Muscle layer of colon (tissue), 2 donors: ENCODE data around the gene MDH2.
A peak's percentile ranks its signal among the peaks of the same experiment; 100 is the strongest.

ENCODE experiments used
- H3K27ac ChIP-seq: one replicate; pipeline ENCODE4 v1.7.0; 2013; ENCODE audit warnings: low read depth, mild to moderate bottlenecking, low read length, moderate library complexity
- H3K27me3 ChIP-seq, 2 donors: one replicate each; pipeline ENCODE4 v1.7.0; 2013; ENCODE audit warnings: low read length in 2 of 2, mild to moderate bottlenecking in 2 of 2; ENCODE audit not compliant: insufficient read depth in 2 of 2, control insufficient read depth in 1 of 2
- H3K36me3 ChIP-seq: one replicate; pipeline ENCODE4 v1.7.0; 2013; ENCODE audit warnings: mild to moderate bottlenecking, low read length; ENCODE audit not compliant: insufficient read depth
- H3K4me1 ChIP-seq: one replicate; pipeline ENCODE4 v1.7.0; 2013; ENCODE audit warnings: mild to moderate bottlenecking, low read length; ENCODE audit not compliant: insufficient read depth
- H3K4me3 ChIP-seq, 2 donors: one replicate each; pipeline ENCODE4 v1.7.0; 2013; ENCODE audit warnings: low read length in 2 of 2, low read depth in 1 of 2, mild to moderate bottlenecking in 1 of 2, moderate library complexity in 1 of 2
- H3K9ac ChIP-seq: one replicate; pipeline ENCODE4 v1.7.0; 2013; ENCODE audit warnings: low read length
- H3K9me3 ChIP-seq: one replicate; pipeline ENCODE4 v1.7.0; 2013; ENCODE audit warnings: mild to moderate bottlenecking, low read length
- donor health status: abdominal sarcoma.
- donor health status: Adenocarcinoma of cecum.

Gene MDH2

DNA sequence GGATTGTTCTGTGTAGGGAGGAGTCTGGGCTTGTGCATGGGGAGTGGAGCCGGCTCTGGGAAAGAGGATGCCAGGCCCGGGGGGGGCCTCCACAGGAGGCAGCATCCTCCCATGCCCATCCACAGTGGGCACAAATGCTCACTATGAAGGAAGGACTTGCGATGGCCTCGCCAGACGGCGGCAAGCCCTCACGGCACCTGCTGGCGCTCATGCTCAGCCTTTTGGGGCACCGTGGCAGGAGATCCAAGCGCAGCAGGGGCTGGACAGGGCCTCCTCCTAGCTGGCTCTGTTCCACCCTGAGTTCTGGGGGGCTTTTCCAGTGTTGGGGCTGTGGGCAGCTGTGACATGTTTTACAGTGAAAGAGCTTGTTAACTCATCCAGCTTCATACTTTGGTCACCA is 15.2 kb downstream of the MDH2 start:
- H3K36me3 ChIP-seq: peaks cover 93% of the 10 kb centered on the region
- no peaks in the 10 kb centered on the region for H3K4me1 ChIP-seq
- no peaks in the 10 kb centered on the region for H3K27me3 ChIP-seq
- H3K27ac ChIP-seq: no peak overlapping the region
- no peak overlapping the region for H3K4me3 ChIP-seq
- no peaks in the 10 kb centered on the region for H3K9me3 ChIP-seq
- no peak overlapping the region for H3K9ac ChIP-seq

DNA sequence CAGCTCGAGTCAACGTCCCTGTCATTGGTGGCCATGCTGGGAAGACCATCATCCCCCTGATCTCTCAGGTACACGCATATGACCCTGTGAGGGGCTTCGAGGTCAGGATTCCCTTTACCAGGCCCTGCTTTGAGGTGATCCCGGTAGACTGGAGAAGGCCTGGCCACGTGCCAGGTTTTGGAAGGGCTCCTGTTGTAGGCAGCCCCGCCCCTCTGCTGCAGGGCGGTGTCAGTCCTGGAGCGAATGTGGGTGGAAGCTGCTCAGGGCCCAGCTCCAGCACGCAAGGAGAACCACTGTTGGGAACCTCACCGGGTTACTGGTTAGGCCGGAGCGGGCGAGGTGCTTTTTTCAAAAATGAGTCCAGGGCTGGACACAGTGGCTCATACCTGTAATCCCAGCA is 15.6 kb downstream of the MDH2 start:
- Histone ChIP-seq H3K27ac (no peak overlapping the region), H3K4me3 (no peak overlapping the region), H3K27me3 (no peaks in the 10 kb centered on the region), H3K4me1 (no peaks in the 10 kb centered on the region), H3K9me3 (no peaks in the 10 kb centered on the region), H3K9ac (no peak overlapping the region), H3K36me3 (peaks cover 89% of the 10 kb centered on the region)

DNA sequence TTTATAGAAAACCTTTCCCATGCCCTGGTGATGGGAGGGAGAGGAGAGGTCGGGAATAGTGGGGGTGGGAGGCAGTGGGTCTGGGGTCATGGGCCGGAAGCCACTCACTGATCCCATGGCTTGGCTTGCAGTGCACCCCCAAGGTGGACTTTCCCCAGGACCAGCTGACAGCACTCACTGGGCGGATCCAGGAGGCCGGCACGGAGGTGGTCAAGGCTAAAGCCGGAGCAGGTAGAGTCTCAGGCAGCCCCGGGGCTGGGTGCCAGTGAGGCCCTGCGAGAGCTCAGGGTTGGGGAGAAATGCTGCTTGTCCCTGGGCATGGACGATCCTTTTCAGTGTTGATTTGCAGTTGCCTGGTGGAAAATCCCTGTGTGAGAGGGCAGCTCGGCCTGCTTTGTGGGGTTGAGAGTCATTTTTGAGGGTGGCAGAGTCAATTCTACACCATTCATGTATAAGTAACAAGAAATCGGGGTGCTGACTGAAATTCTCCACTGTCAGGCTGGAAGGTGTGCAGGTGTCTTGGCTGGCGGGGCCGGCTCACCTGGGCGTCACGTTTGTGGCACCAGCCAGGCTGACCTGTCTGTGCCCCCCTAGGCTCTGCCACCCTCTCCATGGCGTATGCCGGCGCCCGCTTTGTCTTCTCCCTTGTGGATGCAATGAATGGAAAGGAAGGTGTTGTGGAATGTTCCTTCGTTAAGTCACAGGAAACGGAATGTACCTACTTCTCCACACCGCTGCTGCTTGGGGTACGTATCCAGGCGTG is 16.5 kb downstream of the MDH2 start:
- H3K36me3 ChIP-seq: peaks cover 80% of the 10 kb centered on the region

DNA sequence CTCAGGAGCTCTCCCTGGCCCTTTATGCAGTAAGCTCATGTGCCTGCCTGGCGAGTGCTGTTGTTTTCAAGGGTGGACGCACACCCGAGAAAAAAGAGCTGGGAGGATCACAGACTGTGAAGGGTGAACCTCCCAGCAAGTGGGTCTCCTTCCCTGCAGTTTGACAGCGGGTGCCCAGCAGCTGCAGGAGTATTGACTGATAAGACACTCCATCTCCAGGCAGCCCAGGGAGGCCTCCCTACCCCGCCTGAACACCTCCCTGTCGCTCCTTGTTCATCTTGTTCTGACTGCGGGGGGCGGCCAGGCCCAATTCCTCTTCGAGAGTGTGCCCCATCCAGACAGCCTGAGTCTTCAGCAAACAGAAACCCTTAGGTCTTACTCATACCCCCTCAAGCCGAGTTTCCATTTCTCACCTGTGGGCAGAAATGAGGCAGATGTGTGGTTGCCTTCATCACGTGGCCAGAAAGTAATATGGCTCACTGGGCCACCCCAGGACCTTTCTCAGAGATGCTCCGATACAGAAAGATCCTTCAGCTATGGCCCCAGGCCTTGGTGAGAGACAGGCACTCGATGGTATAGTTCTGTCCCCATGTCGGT is 17.2 kb downstream of the MDH2 start:
- H3K9ac ChIP-seq: no peak overlapping the region
- no peaks in the 10 kb centered on the region for H3K9me3 ChIP-seq
- peaks cover 13% of the 10 kb centered on the region for H3K4me1 ChIP-seq
- H3K36me3 ChIP-seq: peaks cover 73% of the 10 kb centered on the region
- no peak overlapping the region for H3K4me3 ChIP-seq
- no peak overlapping the region for H3K27ac ChIP-seq
- no peaks in the 10 kb centered on the region for H3K27me3 ChIP-seq

More for the DNA sequence above, 16.5 kb downstream of the MDH2 start:
- H3K9ac ChIP-seq: no peak overlapping the region
- H3K27me3 ChIP-seq: no peaks in the 10 kb centered on the region
- no peak overlapping the region for H3K4me3 ChIP-seq
- no peak overlapping the region for H3K27ac ChIP-seq
- H3K9me3 ChIP-seq: no peaks in the 10 kb centered on the region
- peaks cover 6% of the 10 kb centered on the region for H3K4me1 ChIP-seq

DNA sequence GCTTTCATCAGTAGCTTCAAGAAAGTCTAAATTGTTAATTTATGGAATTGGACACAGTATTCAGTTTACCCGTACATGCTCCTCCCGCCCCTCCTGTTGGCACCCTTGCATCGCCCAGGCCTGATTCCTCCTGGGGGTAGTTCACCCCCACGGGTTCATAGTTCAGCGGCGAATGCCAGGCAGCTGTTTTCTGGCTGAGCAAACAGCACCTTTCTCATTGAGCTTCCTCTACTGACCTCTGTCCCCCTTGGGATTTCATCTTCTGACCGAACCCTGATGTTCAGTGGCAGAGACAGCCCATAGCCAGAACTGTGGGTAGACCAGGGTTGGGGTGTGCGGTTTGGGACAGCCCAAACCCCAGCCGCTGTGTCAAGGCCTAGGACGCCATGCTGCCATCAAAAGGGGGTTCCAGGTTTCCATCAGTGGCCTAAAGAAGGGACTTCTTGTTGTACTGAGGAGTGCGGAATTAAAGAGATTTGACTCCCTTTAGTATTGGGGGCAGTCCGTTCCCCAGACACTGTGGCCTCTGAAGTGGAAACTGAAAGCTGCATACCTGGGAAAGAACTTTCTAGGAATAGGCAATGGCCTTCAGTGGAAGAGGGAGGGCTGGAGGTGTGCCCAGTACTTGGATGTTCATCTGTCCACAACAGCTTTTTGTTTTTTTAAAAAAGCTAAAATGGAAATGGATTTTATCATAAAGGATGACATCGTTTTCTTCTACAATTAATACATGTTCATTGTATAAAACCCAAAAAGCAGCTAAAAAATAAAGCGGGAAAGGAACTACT is 19.0 kb downstream of the MDH2 start:
- Histone ChIP-seq H3K9ac (no peak overlapping the region), H3K27ac (no peak overlapping the region), H3K27me3 (no peaks in the 10 kb centered on the region), H3K4me1 (peaks cover 23% of the 10 kb centered on the region), H3K9me3 (no peaks in the 10 kb centered on the region), H3K4me3 (no peak overlapping the region), H3K36me3 (peaks cover 55% of the 10 kb centered on the region)

DNA sequence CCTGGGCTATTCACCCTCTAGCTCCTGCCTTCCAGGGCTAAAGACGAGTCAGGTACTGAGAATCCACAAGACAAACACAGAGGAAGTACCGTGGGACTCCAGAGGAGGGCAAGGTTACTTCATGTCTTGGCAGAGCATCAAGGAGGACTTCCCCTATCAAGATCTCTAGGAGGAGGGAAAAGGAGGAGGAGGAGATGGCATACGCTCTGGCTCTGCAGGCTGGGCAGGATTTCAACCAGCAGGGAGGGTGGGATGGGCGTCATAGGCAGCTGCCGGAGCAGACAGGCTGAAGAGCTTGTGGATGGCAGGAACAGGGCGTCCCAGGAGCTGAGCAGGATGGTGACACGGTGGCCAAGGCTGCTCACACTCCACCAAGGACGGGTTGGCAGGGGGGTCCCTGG is 21.3 kb downstream of the MDH2 start:
- Histone ChIP-seq H3K27me3 (no peaks in the 10 kb centered on the region), H3K9ac (peak overlapping the region; percentile 5), H3K36me3 (peaks cover 32% of the 10 kb centered on the region), H3K9me3 (no peaks in the 10 kb centered on the region), H3K4me1 (peaks cover 23% of the 10 kb centered on the region), H3K4me3 (no peak overlapping the region), H3K27ac (peak overlapping the region; percentile 61)

DNA sequence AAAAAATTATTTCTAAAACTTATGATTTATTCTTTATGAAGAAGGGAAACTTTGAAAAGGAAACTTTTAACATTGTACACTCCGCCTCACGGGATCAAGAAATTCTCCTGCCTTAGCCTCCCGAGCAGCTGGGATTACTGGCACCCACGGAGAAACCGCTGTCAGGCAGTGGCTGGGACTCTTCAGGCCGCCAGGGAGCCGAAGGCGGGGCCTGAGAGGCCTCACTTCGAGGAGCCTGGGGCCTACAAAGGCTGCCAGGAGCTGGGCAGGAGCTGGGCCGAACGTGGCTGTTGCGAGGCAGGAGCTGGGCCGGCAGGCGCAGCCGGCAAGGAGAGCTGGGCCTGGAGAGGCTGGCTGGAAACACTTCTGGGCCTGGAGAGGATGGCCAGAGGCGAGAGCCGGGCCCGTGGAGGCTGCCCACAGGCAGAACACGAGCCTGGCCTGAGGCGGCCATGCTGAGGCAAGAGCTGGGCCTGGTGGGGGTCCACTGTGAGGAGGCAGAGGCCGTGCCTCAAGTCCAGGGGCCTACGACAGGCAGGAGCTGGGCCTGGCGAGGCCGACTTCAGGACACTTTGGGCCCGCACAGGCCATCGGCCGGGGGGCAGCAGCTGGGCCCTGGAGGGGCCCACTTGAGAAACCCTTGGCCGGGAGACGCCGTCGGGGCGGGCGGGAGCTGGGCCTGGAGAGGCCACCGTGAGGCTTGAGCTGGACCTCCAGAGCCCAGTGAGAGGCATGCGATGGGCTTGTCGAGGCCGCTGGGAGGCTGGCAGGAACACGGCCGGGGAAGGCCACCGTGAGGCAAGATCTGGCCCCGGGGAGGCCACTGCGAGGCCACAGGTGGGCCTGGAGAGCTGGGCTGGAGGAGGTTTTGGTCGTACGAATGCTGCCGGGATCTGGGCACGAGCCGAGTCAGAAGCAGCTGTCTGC is 23.7 kb downstream of the MDH2 start:
- no peaks in the 10 kb centered on the region for H3K27me3 ChIP-seq
- H3K4me3 ChIP-seq: no peak overlapping the region
- peak overlapping the region; percentile 21 for H3K27ac ChIP-seq
- H3K9ac ChIP-seq: no peak overlapping the region
- no peaks in the 10 kb centered on the region for H3K9me3 ChIP-seq
- H3K4me1 ChIP-seq: peaks cover 23% of the 10 kb centered on the region
- peaks cover 8% of the 10 kb centered on the region for H3K36me3 ChIP-seq

DNA sequence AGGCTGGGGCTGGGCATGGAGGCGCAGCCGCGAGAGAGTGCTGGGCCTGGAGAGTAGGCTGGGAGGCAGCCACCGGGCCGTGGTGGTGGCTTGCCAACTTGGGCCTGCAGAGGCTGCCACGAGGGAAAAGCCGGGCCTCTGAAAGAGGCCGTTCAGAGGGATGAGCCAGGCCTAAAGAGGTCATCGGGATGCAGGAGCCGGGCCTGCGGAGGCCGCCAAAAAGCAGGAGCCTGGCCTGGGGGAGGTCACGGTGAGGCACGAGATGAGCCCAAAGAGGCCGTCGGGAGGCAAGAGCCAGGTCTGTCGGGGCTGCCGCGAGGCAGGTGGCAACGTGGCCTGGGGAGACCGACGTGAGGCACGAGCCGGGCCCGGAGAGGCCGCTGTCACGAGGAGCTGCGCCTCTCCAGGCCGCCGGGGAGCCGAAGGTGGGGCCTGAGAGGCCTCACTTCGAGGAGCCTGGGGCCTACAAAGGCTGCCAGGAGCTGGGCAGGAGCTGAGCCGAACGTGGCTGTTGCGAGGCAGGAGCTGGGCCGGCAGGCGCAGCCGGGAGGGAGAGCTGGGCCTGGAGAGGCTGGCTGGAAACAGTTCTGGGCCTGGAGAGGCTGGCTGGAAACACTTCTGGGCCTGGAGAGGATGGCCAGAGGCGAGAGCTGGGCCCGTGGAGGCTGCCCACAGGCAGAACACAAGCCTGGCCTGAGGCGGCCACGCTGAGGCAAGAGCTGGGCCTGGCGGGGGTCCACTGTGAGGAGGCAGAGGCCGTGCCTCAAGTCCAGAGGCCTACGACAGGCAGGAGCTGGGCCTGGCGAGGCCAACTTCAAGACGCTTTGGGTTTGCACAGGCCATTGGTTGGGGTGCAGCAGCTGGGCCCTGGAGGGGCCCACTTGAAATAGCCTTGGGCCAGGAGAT is 24.6 kb downstream of the MDH2 start:
- Histone ChIP-seq H3K36me3 (no peaks in the 10 kb centered on the region), H3K4me3 (no peak overlapping the region), H3K27ac (peak overlapping the region; percentile 21), H3K27me3 (no peaks in the 10 kb centered on the region), H3K9ac (no peak overlapping the region), H3K9me3 (no peaks in the 10 kb centered on the region), H3K4me1 (peaks cover 23% of the 10 kb centered on the region)

DNA sequence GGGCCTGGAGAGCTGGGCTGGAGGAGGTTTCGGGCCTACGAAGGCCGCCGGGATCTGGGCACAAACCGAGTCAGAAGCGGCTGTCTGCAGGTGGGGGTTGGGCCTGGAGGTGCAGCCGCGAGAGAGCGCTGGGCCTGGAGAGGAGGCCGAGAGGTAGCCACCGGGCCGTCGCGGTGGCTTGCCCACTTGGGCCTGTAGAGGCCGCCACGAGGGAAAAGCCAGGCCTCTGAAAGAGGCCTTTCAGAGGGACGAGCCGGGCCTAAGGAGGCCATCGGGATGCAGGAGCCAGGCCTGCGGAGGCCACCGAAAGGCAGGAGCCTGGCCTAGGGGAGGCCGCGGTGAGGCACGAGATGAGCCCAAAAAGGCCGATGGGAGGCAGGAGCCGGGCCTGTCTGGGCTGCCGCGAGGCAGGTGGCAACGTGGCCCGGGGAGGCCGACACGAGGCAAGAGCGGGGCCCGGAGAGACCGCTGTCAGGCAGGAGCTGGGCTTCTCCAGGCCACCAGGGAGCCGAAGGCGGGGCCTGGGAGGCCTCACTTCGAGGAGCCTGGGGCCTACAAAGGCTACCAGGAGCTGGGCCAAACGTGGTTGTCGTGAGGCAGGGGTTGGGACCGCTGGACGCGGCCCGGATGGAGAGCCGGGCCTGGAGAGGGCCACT is 25.6 kb downstream of the MDH2 start:
- peaks cover 23% of the 10 kb centered on the region for H3K4me1 ChIP-seq
- H3K27ac ChIP-seq: no peak overlapping the region
- H3K9me3 ChIP-seq: no peaks in the 10 kb centered on the region
- no peak overlapping the region for H3K4me3 ChIP-seq
- H3K27me3 ChIP-seq: no peaks in the 10 kb centered on the region
- no peaks in the 10 kb centered on the region for H3K36me3 ChIP-seq
- H3K9ac ChIP-seq: no peak overlapping the region
